NCI-H2227 (cell line): ENCODE measurements around the gene YJU2.
"Not testable (repeated sequence)": the region's sequence is repeated elsewhere in the genome, so short reads cannot be mapped to it uniquely, and the experiment has no call there.

ENCODE experiments used
- DNase-seq: peaks from one replicate; lab custom pipeline; 2025; ENCODE audit not compliant: unreplicated experiment; lab: John Stamatoyannopoulos, UW

The YJU2 gene

GRCh38 chr19:4227771-4228170 is 19.1 kb upstream of the YJU2 start:
- no peak for DNase-seq

GRCh38 chr19:4228765-4229178 is 18.1 kb upstream of the YJU2 start:
- DNase-seq: no peak

- no peak for DNase-seq
These were observed 17.5 kb upstream of the YJU2 start, which contains the start of gene EBI3 for GRCh38 chr19:4229179-4229931. EBI3 (plus strand) TSS chr19:4229523; CDS start chr19:4229551, 28 bp downstream.

- not testable (repeated sequence) for DNase-seq
These were observed 16.6 kb upstream of the YJU2 start for GRCh38 chr19:4230237-4230636.

GRCh38 chr19:4231521-4231920 is 15.4 kb upstream of the YJU2 start:
- not testable (repeated sequence) for DNase-seq

- not testable (repeated sequence) for DNase-seq
These were observed 14.7 kb upstream of the YJU2 start for GRCh38 chr19:4232139-4232538.

- DNase-seq: no peak
These were observed 14.1 kb upstream of the YJU2 start for GRCh38 chr19:4232614-4233281.

- peak; percentile 63 for DNase-seq
These were observed 13.5 kb upstream of the YJU2 start for GRCh38 chr19:4233282-4233853.

- no peak for DNase-seq
These were observed 12.6 kb upstream of the YJU2 start for GRCh38 chr19:4234142-4234861.

- DNase-seq: no peak
These were observed 12.0 kb upstream of the YJU2 start for GRCh38 chr19:4234862-4235201.

- not testable (repeated sequence) for DNase-seq
These were observed 9.4 kb upstream of the YJU2 start for GRCh38 chr19:4237510-4237909.

GRCh38 chr19:4238831-4239230 is 8.0 kb upstream of the YJU2 start:
- no peak for DNase-seq

GRCh38 chr19:4241824-4242430 is 5.0 kb upstream of the YJU2 start:
- DNase-seq: no peak

- not testable (repeated sequence) for DNase-seq
These were observed 942 bp upstream of the YJU2 start for GRCh38 chr19:4245938-4246337.

GRCh38 chr19:4256563-4256962 is 9.7 kb downstream of the YJU2 start:
- DNase-seq: no peak

GRCh38 chr19:4257025-4257424 is 10.1 kb downstream of the YJU2 start:
- DNase-seq: no peak

- DNase-seq: no peak
These were observed 11.3 kb downstream of the YJU2 start for GRCh38 chr19:4258181-4258580.

GRCh38 chr19:4260613-4261191 is 13.8 kb downstream of the YJU2 start:
- no peak for DNase-seq

- no peak for DNase-seq
These were observed 17.9 kb downstream of the YJU2 start for GRCh38 chr19:4264812-4265211.

- DNase-seq: no peak
These were observed 19.5 kb downstream of the YJU2 start for GRCh38 chr19:4266253-4267000.
